NCI-H82 treated with DMSO at 0.1 percent for 48 hours (cell line): ENCODE measurements around the gene HMCN2.
"Not testable (repeated sequence)": the region's sequence is repeated elsewhere in the genome, so short reads cannot be mapped to it uniquely, and the experiment has no call there.

ENCODE experiments used
- DNase-seq: peaks from one replicate; lab custom pipeline; 2025; ENCODE audit not compliant: unreplicated experiment; lab: John Stamatoyannopoulos, UW

Gene HMCN2

GRCh38 chr9:130382636-130383349, 117.2 kb downstream of the HMCN2 start:
- no peak for DNase-seq

- no peak for DNase-seq
These were observed 117.8 kb downstream of the HMCN2 start for GRCh38 chr9:130383350-130383715.

GRCh38 chr9:130383979-130384676, 118.6 kb downstream of the HMCN2 start:
- no peak for DNase-seq

- DNase-seq = no peak
These were observed 119.7 kb downstream of the HMCN2 start for GRCh38 chr9:130385257-130385656.

- DNase-seq = no peak
These were observed 121.8 kb downstream of the HMCN2 start for GRCh38 chr9:130387398-130387797.

- no peak for DNase-seq
These were observed 122.3 kb downstream of the HMCN2 start for GRCh38 chr9:130387905-130388304.

GRCh38 chr9:130390390-130390789, 124.8 kb downstream of the HMCN2 start:
- DNase-seq = no peak

GRCh38 chr9:130390986-130391385, 125.4 kb downstream of the HMCN2 start:
- DNase-seq = no peak

GRCh38 chr9:130391866-130392265, 126.3 kb downstream of the HMCN2 start:
- DNase-seq = no peak

- DNase-seq = no peak
These were observed 128.1 kb downstream of the HMCN2 start for GRCh38 chr9:130393681-130394071.

- DNase-seq = no peak
These were observed 128.8 kb downstream of the HMCN2 start for GRCh38 chr9:130394320-130394719.

- DNase-seq = no peak
These were observed 129.4 kb downstream of the HMCN2 start for GRCh38 chr9:130394814-130395470.

- no peak for DNase-seq
These were observed 130.4 kb downstream of the HMCN2 start for GRCh38 chr9:130395810-130396435.

GRCh38 chr9:130396581-130396980, 131.0 kb downstream of the HMCN2 start:
- DNase-seq = no peak

GRCh38 chr9:130398487-130399240, 133.1 kb downstream of the HMCN2 start:
- no peak for DNase-seq

- DNase-seq = no peak
These were observed 134.2 kb downstream of the HMCN2 start for GRCh38 chr9:130399768-130400167.

- no peak for DNase-seq
These were observed 135.3 kb downstream of the HMCN2 start for GRCh38 chr9:130400870-130401269.

- not testable (repeated sequence) for DNase-seq
These were observed 136.2 kb downstream of the HMCN2 start for GRCh38 chr9:130401742-130402141.

- no peak for DNase-seq
These were observed 136.7 kb downstream of the HMCN2 start for GRCh38 chr9:130402243-130402642.

GRCh38 chr9:130402645-130403440, 137.3 kb downstream of the HMCN2 start:
- no peak for DNase-seq
